Activated naive CD4-positive, alpha-beta T cell treated with anti-CD3 and anti-CD28 coated beads, Interleukin-2, amount 10 ng/mL, durations not matched to agents 7 days and 5 days (primary cell): Measurements from ENCODE around the gene CPN1.
"Not testable (repeated sequence)": the region's sequence is repeated elsewhere in the genome, so short reads cannot be mapped to it uniquely, and the experiment has no call there.

Source experiments
- CTCF ChIA-PET: fragments of 350-600 bp; sonication (Branson Sonifier 250); formaldehyde crosslinking; loops from one replicate; lab custom pipeline; 2021; ENCODE audit warnings: antibody characterized with exemption; lab: Charles Lee
- DNase-seq: peaks from one replicate; pipeline ENCODE4 v3.0.0-alpha.2; 2020
- H3K27ac Mint-ChIP-seq: one replicate; pipeline ENCODE4 v1.8.0; 2021; ENCODE audit warnings: mild to moderate bottlenecking, moderate library complexity, mixed read lengths
- H3K27me3 Mint-ChIP-seq: one replicate; pipeline ENCODE4 v1.8.0; 2021; ENCODE audit warnings: mild to moderate bottlenecking, mixed read lengths
- H3K36me3 Mint-ChIP-seq: one replicate; pipeline ENCODE4 v1.8.0; 2021; ENCODE audit warnings: mixed read lengths
- H3K4me1 Mint-ChIP-seq: one replicate; pipeline ENCODE4 v1.8.0; 2021; ENCODE audit warnings: mixed read lengths
- H3K4me3 Mint-ChIP-seq: one replicate; pipeline ENCODE4 v1.8.0; 2021; ENCODE audit warnings: mild to moderate bottlenecking, moderate library complexity, mixed read lengths
- H3K9me3 Mint-ChIP-seq: one replicate; pipeline ENCODE4 v1.8.0; 2021; ENCODE audit warnings: mixed read lengths

CPN1 gene

DNA sequence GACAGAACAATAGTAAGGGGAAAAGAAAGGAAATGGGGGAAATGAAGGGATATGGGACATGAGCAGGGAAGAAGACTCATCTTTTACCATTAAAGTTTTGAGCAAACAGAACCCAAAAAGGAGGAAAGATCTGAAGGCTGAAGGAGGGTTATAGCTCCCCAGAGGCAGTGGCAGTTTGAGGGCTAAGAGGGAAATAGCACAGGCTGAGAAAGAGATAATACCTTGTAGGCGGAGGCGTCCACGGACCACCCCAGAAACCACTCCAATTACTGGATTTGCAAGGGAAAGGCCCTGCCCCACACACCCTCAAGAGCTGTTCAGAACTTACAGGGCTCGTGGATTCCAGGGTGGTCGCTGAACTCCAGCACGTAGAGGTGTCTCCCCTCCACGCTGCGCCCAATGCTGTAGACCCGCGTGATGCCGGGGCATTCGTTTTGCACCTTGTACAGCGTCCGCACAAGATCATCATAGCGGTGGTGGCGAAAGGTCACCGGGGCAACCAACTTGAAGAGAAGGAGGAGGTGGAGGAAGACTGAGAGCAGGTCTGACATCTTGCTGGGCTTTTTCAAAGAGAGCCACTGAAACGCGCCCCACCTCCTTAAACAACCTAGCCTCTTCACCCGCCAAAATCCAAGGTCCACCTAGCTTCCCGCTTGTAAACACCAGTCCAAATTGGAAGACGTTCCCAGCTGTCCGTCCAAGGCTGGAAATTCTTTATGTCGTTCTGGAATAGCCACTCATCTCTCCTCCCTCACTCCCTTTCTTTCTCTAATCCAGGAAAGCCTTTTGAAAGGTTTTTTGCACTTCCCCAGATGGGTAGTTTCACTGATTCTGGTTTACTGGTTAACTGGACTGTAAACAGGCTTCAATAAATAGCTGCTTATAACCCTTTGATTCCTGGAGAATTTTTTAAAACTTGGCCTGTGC lies at the start of gene CPN1:
CPN1 (minus strand) TSS at position 795 of the 927 bp plus-strand sequence; CDS start at position 551, 244 bp downstream.
- H3K27ac Mint-ChIP-seq: no peak within 1 kb of the TSS
- no peaks in the 10 kb centered on the region for H3K9me3 Mint-ChIP-seq
- no peaks in the 10 kb centered on the region for H3K4me1 Mint-ChIP-seq
- H3K36me3 Mint-ChIP-seq: no peaks in the 10 kb centered on the region
- H3K27me3 Mint-ChIP-seq: peaks cover 27% of the 10 kb centered on the region
- DNase-seq: no peak
- CTCF ChIA-PET: no interaction called here
- no peak within 1 kb of the TSS for H3K4me3 Mint-ChIP-seq

DNA sequence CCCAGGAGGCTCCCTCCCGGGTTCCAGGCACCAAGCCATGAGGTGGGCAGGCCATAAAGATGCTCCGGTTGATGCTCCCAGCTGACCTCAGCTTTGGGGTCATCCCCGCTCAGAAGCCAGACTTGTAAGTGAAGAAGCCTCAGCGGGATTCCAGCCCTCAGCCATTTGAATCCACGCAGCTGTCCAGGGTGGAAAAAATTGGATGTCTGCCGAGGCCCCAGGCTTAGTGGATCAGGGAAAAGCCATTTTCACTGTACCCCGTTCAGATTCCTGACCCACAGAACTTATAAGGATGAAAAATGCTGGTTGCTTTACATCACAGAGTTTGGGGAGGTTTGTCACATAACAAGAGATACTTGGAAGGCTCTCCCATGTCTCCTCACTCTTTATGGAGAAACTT lies 49.2 kb upstream of the CPN1 start:
- peaks cover 40% of the 10 kb centered on the region for H3K27me3 Mint-ChIP-seq
- no peak for DNase-seq
- no peaks in the 10 kb centered on the region for H3K4me1 Mint-ChIP-seq
- CTCF ChIA-PET: no interaction called here
- no peaks in the 10 kb centered on the region for H3K36me3 Mint-ChIP-seq
- H3K9me3 Mint-ChIP-seq: peaks cover 3% of the 10 kb centered on the region
- H3K4me3 Mint-ChIP-seq: no peak overlapping the region
- H3K27ac Mint-ChIP-seq: no peak overlapping the region

DNA sequence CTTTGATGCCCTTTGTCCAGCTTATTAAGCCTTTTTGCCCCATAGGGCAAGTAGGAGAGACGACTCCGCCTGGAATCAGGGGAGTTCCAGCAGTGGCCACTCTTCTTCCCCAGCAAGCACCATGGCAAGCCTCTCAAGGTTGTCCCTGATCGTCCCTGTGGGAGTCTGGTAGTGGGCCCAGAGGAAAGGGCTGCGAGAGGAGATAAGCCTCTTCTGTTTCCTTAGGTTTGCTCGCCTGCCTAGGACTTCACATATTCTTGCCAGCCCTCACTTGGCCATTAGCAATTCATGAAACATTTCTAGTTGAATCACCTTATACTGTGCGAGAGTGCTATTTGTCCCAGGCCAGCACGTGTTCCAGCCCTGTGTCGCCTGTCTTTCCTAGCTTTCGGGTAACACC lies 47.8 kb upstream of the CPN1 start:
- H3K4me3 Mint-ChIP-seq: no peak overlapping the region
- peaks cover 40% of the 10 kb centered on the region for H3K27me3 Mint-ChIP-seq
- no peaks in the 10 kb centered on the region for H3K36me3 Mint-ChIP-seq
- no peaks in the 10 kb centered on the region for H3K9me3 Mint-ChIP-seq
- H3K27ac Mint-ChIP-seq: no peak overlapping the region
- H3K4me1 Mint-ChIP-seq: no peaks in the 10 kb centered on the region
- CTCF ChIA-PET: no interaction called here
- DNase-seq: no peak

DNA sequence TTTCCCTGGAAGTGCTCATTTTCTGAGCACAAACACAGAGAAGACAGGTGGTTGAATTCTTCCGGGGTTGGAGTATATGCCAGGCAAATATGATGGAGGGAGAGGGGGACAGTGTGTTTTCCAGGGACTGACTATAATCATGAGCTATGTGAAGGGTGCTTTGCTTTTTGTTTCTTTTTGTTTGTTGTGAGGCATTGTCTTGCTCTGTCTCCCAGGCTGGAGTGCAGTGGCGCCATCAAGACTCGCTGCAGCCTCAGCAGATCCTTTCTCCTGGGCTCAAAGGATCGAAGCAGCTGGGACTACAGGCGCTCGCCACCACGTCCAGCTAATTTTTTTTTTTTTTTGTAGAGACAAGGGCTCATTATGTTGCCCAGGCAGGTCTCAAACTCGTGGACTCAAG lies 47.3 kb upstream of the CPN1 start:
- DNase-seq: no peak
- no peaks in the 10 kb centered on the region for H3K9me3 Mint-ChIP-seq
- H3K4me3 Mint-ChIP-seq: no peak overlapping the region
- H3K27me3 Mint-ChIP-seq: peaks cover 39% of the 10 kb centered on the region
- no peak overlapping the region for H3K27ac Mint-ChIP-seq
- H3K4me1 Mint-ChIP-seq: peaks cover 3% of the 10 kb centered on the region
- no peaks in the 10 kb centered on the region for H3K36me3 Mint-ChIP-seq
- CTCF ChIA-PET: no interaction called here

DNA sequence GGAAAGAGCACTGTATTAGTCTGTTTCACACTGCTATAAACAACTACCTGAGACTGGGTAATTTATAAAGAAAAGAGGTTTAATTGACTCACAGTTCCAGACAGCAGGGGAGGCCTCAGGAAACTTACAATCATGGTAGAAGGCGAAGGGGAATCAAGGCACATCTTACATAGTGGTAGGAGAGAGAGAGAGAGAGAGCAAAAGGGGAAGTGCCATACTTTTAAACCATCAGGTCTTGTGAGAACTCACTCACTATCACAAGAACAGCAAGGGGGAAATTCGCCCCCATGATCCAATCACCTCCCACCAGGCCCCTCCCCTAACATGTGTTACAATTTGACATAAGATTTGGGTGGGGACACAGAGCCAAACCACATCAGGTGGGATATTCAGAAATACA lies 43.7 kb upstream of the CPN1 start:
- CTCF ChIA-PET, H3K36me3 Mint-ChIP-seq, DNase-seq, H3K9me3 Mint-ChIP-seq, H3K27ac Mint-ChIP-seq, H3K4me3 Mint-ChIP-seq: not testable (repeated sequence)
- Mint-ChIP-seq H3K4me1 (peaks cover 19% of the 10 kb centered on the region), H3K27me3 (peaks cover 41% of the 10 kb centered on the region)

DNA sequence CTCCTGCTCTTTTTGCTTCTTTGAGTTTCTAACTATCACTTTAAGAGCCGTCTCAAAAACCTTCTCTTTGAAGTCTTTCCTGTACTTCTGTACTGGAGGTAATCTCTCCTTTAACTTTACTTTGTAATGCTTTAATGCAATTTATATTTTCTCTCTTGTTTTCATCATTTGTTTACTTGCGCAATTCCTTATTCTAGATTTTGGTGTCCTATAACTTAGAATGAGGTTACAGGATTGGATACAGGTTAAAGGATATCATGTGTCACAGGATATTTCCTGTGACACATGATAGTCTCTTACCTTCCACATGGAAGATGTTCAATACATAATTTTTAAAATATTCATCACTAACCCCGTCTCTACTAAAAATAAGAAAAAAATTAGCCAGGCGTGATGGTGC lies 42.4 kb upstream of the CPN1 start:
- Mint-ChIP-seq H3K27me3 (peaks cover 31% of the 10 kb centered on the region), H3K36me3 (no peaks in the 10 kb centered on the region), H3K9me3 (no peaks in the 10 kb centered on the region), H3K4me3 (no peak overlapping the region), H3K4me1 (peaks cover 19% of the 10 kb centered on the region), H3K27ac (no peak overlapping the region)
- DNase-seq: no peak
- CTCF ChIA-PET: interaction anchor here (0.8 kb wide), 1 partner anchor 262 kb away, joined by 3 read pairs; no protein-coding TSS in a partner anchor

DNA sequence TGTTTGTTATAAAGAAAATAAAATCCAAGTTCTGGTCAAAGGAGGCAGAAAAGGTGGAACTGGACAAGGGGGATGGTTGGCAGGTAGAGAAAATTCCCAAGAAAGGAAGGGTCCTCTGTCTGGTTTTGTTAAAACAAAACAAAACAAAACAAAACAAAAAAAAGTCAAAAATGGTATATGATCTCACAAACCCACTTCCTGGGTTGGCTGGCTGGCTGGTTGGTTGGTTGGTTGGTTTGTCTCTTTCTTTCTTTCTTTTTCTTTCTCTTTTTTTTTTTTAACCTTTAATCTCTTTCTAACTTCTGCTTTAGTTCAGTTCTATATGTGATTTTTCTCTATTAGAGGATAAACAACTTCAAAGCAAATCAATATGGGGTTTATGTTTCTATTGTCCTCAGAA lies 41.1 kb upstream of the CPN1 start:
- Mint-ChIP-seq H3K4me1 (peaks cover 24% of the 10 kb centered on the region), H3K27me3 (peaks cover 26% of the 10 kb centered on the region), H3K9me3 (no peaks in the 10 kb centered on the region), H3K4me3 (peak overlapping the region; percentile 45), H3K36me3 (no peaks in the 10 kb centered on the region), H3K27ac (peak overlapping the region; percentile 58)
- peak; percentile 42 for DNase-seq
- CTCF ChIA-PET: no interaction called here

DNA sequence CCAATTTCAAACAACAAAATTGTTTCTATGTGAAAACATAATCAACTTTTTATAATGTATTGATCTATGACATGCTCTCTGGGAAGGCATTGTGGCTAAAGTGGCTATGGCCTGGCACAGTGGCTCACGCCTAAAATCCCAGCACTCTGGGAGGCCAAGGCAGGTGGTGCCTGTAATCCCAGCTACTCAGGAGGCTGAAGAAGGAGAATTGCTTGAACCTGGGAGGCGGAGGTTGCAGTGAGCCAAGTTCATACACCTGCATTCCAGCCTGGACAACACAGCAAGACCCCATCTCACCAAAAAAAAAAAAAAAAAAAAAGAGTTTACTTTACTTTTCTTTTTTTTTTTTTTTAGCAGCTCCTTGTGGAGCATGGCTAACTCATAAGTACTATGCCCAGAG lies 38.9 kb upstream of the CPN1 start:
- CTCF ChIA-PET: no interaction called here
- Mint-ChIP-seq H3K4me3 (no peak overlapping the region), H3K4me1 (peaks cover 24% of the 10 kb centered on the region), H3K9me3 (no peaks in the 10 kb centered on the region), H3K27ac (no peak overlapping the region), H3K36me3 (no peaks in the 10 kb centered on the region), H3K27me3 (peaks cover 35% of the 10 kb centered on the region)
- no peak for DNase-seq

DNA sequence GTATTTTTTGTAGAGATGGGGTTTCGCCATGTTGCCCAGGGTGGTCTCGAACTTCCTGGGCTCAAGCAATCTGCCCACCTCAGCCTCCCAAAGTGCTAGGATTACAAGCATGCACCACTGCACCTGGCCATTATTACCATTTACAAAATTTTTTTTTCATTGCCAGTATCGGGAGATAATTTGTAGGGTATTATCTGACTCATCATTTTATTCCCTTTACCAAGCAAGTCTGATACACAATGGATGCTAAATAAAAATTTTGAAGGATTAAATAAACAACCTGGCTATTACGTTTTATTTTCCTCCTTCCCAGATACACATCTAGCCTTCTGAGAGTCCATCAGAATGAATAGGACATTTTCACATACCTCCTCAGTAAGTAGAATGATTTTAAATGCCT lies 38.1 kb upstream of the CPN1 start:
- no peak for DNase-seq
- Mint-ChIP-seq H3K9me3 (no peaks in the 10 kb centered on the region), H3K36me3 (no peaks in the 10 kb centered on the region), H3K4me3 (no peak overlapping the region), H3K27ac (no peak overlapping the region), H3K4me1 (peaks cover 24% of the 10 kb centered on the region), H3K27me3 (peaks cover 44% of the 10 kb centered on the region)
- CTCF ChIA-PET: no interaction called here

DNA sequence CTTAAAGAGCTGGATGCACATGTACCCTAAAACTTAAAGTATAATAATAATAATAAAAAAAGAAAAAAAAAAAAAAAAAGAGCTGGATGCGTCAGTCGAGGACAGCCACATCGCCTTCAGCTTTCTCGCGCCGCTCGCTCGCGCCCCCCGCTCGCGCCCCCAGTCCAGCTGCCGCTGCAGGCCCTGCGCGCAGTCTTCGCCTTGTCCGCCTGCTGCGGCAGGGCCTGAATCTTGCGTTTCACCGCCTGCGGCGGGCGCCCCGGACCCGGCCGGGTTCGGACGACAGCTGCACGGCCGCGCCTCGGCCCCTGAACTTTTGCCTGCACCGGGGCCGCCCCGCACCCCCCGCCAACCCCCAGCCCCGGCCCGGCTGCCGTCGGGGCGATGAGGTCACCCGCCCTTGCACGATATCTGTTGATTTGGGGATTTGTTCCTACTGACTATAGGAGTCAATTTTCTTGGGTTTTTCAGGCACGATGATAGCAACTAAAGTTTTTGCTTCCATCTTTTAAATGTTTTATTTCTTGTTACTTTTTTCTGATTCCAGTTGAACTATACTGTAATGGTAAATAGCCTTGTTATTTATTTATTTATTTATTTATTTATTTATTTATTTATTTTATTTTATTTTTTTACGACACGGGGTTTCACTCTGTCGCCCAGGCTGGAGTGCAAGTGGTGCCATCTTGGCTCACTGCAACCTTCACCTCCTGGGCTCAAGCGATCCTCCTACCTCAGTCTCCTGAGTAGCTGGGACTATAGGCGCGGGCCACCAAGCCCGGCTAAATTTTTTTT lies 33.5 kb upstream of the CPN1 start:
- no peak overlapping the region for H3K4me3 Mint-ChIP-seq
- no peaks in the 10 kb centered on the region for H3K9me3 Mint-ChIP-seq
- CTCF ChIA-PET: interaction anchor here (0.6 to 0.7 kb wide), 2 partner anchors 18 to 363 kb away, joined by 3 read pairs; no protein-coding TSS in a partner anchor
- no peaks in the 10 kb centered on the region for H3K36me3 Mint-ChIP-seq
- H3K27ac Mint-ChIP-seq: no peak overlapping the region
- H3K4me1 Mint-ChIP-seq: peaks cover 6% of the 10 kb centered on the region
- H3K27me3 Mint-ChIP-seq: peaks cover 42% of the 10 kb centered on the region
- DNase-seq: no peak

DNA sequence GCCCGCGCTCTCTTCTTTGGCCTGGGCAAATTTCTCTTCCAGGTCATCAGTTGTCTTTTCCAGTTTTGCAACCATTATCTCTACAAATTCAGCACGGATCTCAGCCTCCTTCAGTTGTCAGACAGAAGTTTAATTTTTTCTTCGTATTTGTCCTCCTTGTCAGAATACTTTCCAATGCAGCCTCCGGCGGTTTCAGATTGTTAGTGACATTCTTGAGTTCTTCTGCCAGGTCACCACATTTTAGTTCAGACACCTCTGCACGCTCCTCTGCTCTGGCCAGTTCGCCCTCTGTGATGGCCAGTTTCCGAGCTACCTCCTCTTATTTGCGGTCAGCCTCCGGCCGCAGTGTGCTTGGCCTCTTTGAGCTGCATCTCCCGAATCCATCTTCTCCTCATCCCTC lies 32.8 kb upstream of the CPN1 start:
- Mint-ChIP-seq H3K4me1 (peaks cover 6% of the 10 kb centered on the region), H3K27ac (no peak overlapping the region), H3K9me3 (no peaks in the 10 kb centered on the region)

DNA sequence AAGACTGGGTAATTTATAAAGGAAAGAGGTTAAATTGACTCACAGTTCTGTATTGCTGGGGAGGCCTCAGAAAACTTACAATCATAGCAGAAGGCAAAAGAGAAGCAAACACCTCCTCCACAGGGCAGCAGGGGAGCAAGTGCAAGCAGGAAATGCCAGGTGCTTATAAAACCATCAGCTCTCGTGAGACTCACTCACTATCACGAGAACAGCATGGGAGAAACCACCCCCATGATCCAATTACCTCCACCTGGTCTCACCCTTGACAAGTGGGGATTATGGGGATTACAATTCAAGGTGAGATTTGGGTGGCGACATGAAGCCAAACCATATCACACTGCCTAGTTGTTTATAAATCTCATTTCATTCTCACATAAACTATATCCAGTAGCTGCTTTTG lies 28.0 kb upstream of the CPN1 start:
- H3K4me3 Mint-ChIP-seq: no peak overlapping the region
- no peak overlapping the region for H3K27ac Mint-ChIP-seq
- CTCF ChIA-PET: no interaction called here
- peaks cover 30% of the 10 kb centered on the region for H3K27me3 Mint-ChIP-seq
- H3K36me3 Mint-ChIP-seq: no peaks in the 10 kb centered on the region
- H3K4me1 Mint-ChIP-seq: no peaks in the 10 kb centered on the region
- DNase-seq: no peak
- H3K9me3 Mint-ChIP-seq: no peaks in the 10 kb centered on the region

More for the DNA sequence above, 32.8 kb upstream of the CPN1 start:
- peaks cover 42% of the 10 kb centered on the region for H3K27me3 Mint-ChIP-seq
- H3K4me3 Mint-ChIP-seq: no peak overlapping the region
- H3K36me3 Mint-ChIP-seq: no peaks in the 10 kb centered on the region
- CTCF ChIA-PET: interaction anchor here (0.7 to 1.0 kb wide), 2 partner anchors 14 to 18 kb away, joined by 3 read pairs; no protein-coding TSS in a partner anchor
- no peak for DNase-seq

DNA sequence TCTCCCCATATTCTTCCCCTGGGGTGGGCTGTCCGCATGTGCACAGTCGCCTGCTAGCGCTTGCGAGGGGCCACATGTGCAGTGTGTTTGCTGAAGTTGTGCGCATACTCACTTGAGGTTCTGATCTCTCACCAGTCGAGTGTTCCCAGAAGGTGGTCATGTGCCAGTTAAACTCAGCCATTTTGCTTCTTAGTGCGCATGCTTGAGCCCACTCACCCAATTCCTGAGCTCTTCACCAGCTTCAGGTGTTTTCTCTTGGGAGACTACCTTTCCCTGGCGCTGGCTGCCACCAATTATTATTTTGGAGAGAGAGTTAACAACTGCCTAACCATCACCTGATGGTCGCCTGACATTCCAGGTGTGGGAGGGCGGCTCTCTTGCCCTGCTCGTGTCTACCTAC lies 25.2 kb upstream of the CPN1 start:
- Mint-ChIP-seq H3K9me3 (no peaks in the 10 kb centered on the region), H3K4me3 (no peak overlapping the region), H3K4me1 (no peaks in the 10 kb centered on the region), H3K36me3 (no peaks in the 10 kb centered on the region), H3K27me3 (peaks cover 28% of the 10 kb centered on the region), H3K27ac (no peak overlapping the region)
- CTCF ChIA-PET: interaction anchor here (0.6 kb wide), 1 partner anchor 425 kb away, joined by 3 read pairs; no protein-coding TSS in a partner anchor
- no peak for DNase-seq

DNA sequence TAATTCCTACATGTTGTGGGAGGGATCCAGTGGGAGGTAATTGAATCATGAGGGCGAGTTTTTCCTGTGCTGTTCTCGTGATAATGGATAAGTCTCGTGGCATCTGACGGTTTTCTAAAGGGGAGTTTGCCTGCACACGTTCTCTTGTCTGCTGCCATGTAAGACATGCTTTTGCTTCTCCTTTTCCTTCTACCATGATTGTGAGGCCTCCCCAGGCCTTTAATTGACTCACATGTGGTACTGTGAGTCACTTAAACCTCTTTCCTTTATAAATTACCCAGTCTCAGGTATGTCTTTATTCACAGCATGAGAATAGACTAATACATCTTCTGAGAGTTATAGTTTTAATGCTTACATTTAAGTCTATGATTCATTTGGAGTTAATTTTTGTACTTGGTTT lies 22.6 kb upstream of the CPN1 start:
- Mint-ChIP-seq H3K27me3 (peaks cover 48% of the 10 kb centered on the region), H3K9me3 (no peaks in the 10 kb centered on the region), H3K27ac (no peak overlapping the region), H3K4me1 (no peaks in the 10 kb centered on the region), H3K36me3 (no peaks in the 10 kb centered on the region), H3K4me3 (no peak overlapping the region)
- no peak for DNase-seq
- CTCF ChIA-PET: no interaction called here
